Mucosa of gallbladder (tissue), 1 donor: ENCODE measurements around the gene PRSS38. TPM values are rescaled to one million over a fixed set of nuclear protein-coding genes. Genes with fewer than 3 reads are reported as not detected.
"Not testable (repeated sequence)": the region's sequence is repeated elsewhere in the genome, so short reads cannot be mapped to it uniquely, and the experiment has no call there.

Experiments used
- DNase-seq: peaks from one replicate; pipeline ENCODE4 v3.0.0-alpha.2; 2020; ENCODE audit warnings: low spot score
- total RNA-seq: library from RNA; stranded (reverse); gene quantifications from one replicate; pipeline ENCODE4 v1.2.1, GENCODE V29; 2021
- donor health status: DM: no; HTN: no; CAD: no.

Gene PRSS38
- total RNA-seq, 1 donor from 2014 or later, result not detected

- no peak for DNase-seq
Observed at GRCh38 chr1:227844320-227845146, 29.1 kb downstream of the PRSS38 start.

GRCh38 chr1:227845147-227845458, 29.6 kb downstream of the PRSS38 start:
- DNase-seq, result no peak

GRCh38 chr1:227845519-227845918, 30.0 kb downstream of the PRSS38 start:
- DNase-seq, result no peak

- no peak for DNase-seq
Observed at GRCh38 chr1:227846265-227846858, 30.9 kb downstream of the PRSS38 start.

GRCh38 chr1:227847046-227847445, 31.6 kb downstream of the PRSS38 start:
- DNase-seq, result not testable (repeated sequence)

- no peak for DNase-seq
Observed at GRCh38 chr1:227848430-227848932, 33.0 kb downstream of the PRSS38 start.

GRCh38 chr1:227849251-227849650, 33.8 kb downstream of the PRSS38 start:
- DNase-seq, result no peak

GRCh38 chr1:227854189-227854588, 38.7 kb downstream of the PRSS38 start:
- DNase-seq, result no peak

- DNase-seq, result no peak
Observed at GRCh38 chr1:227855687-227856086, 40.2 kb downstream of the PRSS38 start.

- DNase-seq, result no peak
Observed at GRCh38 chr1:227856147-227856858, 40.8 kb downstream of the PRSS38 start.

- no peak for DNase-seq
Observed at GRCh38 chr1:227864882-227865281, 49.4 kb downstream of the PRSS38 start.

- no peak for DNase-seq
Observed at GRCh38 chr1:227869279-227869842, 53.9 kb downstream of the PRSS38 start.

- no peak for DNase-seq
Observed at GRCh38 chr1:227869851-227870305, 54.4 kb downstream of the PRSS38 start.

GRCh38 chr1:227870366-227870765, 54.9 kb downstream of the PRSS38 start:
- no peak for DNase-seq

- not testable (repeated sequence) for DNase-seq
Observed at GRCh38 chr1:227871892-227872291, 56.4 kb downstream of the PRSS38 start.

- not testable (repeated sequence) for DNase-seq
Observed at GRCh38 chr1:227877810-227878209, 62.3 kb downstream of the PRSS38 start.

GRCh38 chr1:227880342-227880924, 65.0 kb downstream of the PRSS38 start:
- DNase-seq, result no peak

GRCh38 chr1:227883073-227883520, 67.6 kb downstream of the PRSS38 start:
- no peak for DNase-seq

GRCh38 chr1:227883641-227884301, 68.3 kb downstream of the PRSS38 start:
- no peak for DNase-seq

- no peak for DNase-seq
Observed at GRCh38 chr1:227884370-227885134, 69.1 kb downstream of the PRSS38 start.
